Stimulated activated CD4-positive, alpha-beta T cell treated with anti-CD3 and anti-CD28 coated beads, Interleukin-4, amount 100 ng/mL, for 24 hours (primary cell): ENCODE measurements around the gene KRTAP5-7.
"Not testable (repeated sequence)": the region's sequence is repeated elsewhere in the genome, so short reads cannot be mapped to it uniquely, and the experiment has no call there.

Source experiments
- DNase-seq: peaks from one replicate; pipeline ENCODE4 v3.0.0-alpha.2; 2020

Gene KRTAP5-7

GRCh38 chr11:71526796-71527575 is at the start of gene KRTAP5-7:
Gene KRTAP5-7, plus strand, starts transcription at chr11:71527267. Its CDS starts 34 bp downstream, at chr11:71527301.
- not testable (repeated sequence) for DNase-seq

- DNase-seq = no peak
Observed at GRCh38 chr11:71477641-71478527, 49.2 kb upstream of the KRTAP5-7 start.

- no peak for DNase-seq
Observed at GRCh38 chr11:71478528-71478840, 48.6 kb upstream of the KRTAP5-7 start.

- no peak for DNase-seq
Observed at GRCh38 chr11:71481101-71481960, 45.7 kb upstream of the KRTAP5-7 start.

GRCh38 chr11:71482216-71482615 is 44.9 kb upstream of the KRTAP5-7 start:
- no peak for DNase-seq

- DNase-seq = no peak
Observed at GRCh38 chr11:71482746-71483364, 44.2 kb upstream of the KRTAP5-7 start.

GRCh38 chr11:71483692-71484091 is 43.4 kb upstream of the KRTAP5-7 start:
- no peak for DNase-seq

- DNase-seq = no peak
Observed at GRCh38 chr11:71484248-71485062, 42.6 kb upstream of the KRTAP5-7 start.

GRCh38 chr11:71485063-71485399 is 42.0 kb upstream of the KRTAP5-7 start:
- DNase-seq = no peak

- no peak for DNase-seq
Observed at GRCh38 chr11:71485466-71485865, 41.6 kb upstream of the KRTAP5-7 start.

- DNase-seq = no peak
Observed at GRCh38 chr11:71486320-71486719, 40.7 kb upstream of the KRTAP5-7 start.

- DNase-seq = no peak
Observed at GRCh38 chr11:71488681-71489270, 38.3 kb upstream of the KRTAP5-7 start.

GRCh38 chr11:71489311-71490043 is 37.6 kb upstream of the KRTAP5-7 start:
- DNase-seq = peak; percentile 69

- no peak for DNase-seq
Observed at GRCh38 chr11:71490044-71490730, 36.9 kb upstream of the KRTAP5-7 start.

GRCh38 chr11:71490731-71491390 is 36.2 kb upstream of the KRTAP5-7 start:
- no peak for DNase-seq

- no peak for DNase-seq
Observed at GRCh38 chr11:71491531-71491930, 35.5 kb upstream of the KRTAP5-7 start.

GRCh38 chr11:71491940-71492339 is 35.1 kb upstream of the KRTAP5-7 start:
- no peak for DNase-seq

- DNase-seq = no peak
Observed at GRCh38 chr11:71495286-71496230, 31.5 kb upstream of the KRTAP5-7 start.
